HUDEP-2 (cell line): ENCODE data around the gene CYP24A1.
A peak's percentile ranks its signal among the peaks of the same experiment; 100 is the strongest.

Source experiments
- DNase-seq, 76 experiments: peaks; one replicate each; lab custom pipeline; 2025; ENCODE audit not compliant: unreplicated experiment in 76 of 76; lab: John Stamatoyannopoulos, UW

Gene CYP24A1

DNA sequence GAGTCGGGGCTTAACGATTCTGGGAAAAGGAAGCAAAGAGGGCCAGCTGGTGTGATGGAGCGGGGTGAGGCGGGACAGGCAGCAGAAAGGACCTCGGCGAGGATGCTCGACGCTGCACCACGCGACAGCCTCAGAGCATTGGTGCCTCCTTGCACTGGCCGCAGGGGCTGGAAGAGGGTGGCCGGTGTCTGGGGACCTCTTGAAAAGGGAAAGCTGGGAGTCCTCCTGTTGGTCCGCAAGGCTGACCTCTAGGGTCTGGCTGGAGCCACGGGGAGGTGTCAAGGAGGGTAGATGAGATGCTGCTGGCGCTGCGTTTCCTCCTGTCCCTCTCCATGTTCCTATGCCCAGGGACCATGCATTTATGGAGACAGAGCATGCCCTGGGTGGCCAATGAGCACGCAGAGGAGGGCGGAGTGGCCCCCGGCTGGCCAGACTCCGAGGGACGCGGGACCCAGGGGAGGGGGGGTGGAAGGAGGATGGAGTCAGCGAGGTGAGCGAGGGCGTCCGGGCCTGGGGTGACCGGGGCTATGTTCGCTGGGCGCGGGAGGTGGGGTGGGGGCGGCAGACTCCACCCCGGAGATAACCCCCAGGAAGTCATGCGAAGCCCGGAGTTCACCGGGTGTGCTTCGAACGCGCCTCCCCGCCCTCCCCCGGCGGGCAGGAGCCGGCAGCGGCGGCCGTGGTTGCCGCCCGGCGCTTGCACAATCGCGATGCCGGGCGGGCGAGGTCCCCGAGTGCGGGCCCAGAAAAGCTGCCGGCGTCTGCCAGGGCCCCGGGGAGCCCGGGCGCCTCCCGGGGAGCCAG lies at the start of gene CYP24A1:
TSS of gene CYP24A1 (minus strand) at position 334 of the 804 bp plus-strand sequence. CDS start 407 bp downstream, outside the sequence.
- peak in 2 of 76 experiments; percentile 5 to 7 for DNase-seq

DNA sequence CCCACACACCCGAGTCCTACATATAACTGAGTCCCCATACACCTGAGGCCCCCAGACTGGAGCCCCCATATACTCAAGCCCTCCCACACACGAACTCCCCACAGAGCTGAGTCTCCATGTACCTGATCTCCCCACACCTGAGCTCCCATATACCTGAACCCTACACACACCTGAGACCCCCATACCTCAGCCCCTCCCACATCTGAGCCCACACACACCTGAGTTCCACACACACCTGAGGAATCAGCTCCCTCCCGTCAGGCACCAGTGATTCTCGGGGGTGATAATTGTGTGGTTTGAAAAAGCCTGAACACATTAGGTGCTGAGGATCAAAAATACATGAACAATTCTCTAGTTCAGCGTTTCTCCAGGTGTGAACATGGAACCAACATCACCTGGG lies 49.5 kb upstream of the CYP24A1 start:
- DNase-seq = no peak

DNA sequence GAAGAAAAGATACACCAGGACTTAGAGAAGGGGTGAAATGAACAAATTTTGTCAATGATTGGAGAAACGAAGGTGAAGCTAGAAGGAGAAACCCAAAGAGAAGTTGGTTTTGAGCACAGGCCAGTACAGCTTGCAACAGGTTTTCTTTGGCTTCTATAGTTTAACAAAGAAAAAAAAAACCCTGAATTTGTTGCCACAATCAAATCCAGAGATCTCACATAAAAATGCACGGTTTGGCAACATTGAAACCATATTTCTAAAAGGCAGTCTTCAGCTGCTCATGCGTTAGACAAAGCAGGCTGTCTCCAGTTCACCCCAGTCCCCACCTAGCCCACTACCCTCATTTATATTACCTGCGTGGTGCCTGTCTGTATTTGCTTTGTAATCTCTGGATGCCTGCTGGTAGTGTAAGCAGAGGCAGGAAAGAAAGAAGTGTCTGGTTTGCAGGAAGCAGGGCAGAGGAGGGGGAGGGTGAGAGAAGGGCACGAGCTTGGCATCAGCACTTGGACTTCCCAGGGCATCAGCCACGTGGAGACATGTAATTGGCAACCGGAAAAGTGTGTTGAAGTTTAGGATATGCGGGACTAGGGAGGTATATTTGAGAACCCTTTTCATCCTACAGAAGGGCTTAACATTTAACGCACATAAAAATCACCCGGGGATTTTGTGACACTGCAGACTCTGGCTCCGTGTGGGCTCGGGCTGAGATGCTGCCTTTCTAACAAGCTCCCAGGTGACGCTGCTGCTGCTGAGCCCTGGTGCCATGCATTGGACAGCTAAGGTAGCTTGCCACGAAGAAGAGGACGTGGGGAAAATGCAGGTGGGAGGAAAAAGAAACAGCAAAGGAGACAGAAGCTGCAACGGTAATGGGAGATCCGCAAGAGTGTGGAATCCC lies 48.5 kb upstream of the CYP24A1 start:
- no peak for DNase-seq

DNA sequence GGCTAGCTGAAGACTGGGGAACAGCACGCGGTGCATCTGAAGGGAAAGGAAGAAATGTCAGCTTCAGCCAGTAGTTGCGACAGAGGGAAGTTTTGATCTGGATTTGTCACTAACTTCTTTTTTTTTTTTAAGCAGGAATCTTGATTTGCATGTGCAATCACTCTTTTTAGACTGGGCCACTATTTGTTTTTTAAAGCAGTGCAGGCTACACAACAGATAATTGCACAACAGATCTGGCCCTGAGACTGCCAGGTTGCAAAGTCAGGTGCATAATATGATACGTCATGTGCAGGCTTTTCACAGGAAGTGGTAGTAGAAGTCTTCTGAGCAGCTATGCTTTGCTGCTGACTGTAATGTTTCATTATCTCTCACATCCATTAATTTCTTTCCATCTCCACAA lies 47.6 kb upstream of the CYP24A1 start:
- DNase-seq = no peak

- no peak for DNase-seq
These were observed 46.9 kb upstream of the CYP24A1 start for GRCh38 chr20:54220722-54221121.

GRCh38 chr20:54219751-54220426 lies 46.1 kb upstream of the CYP24A1 start:
- DNase-seq = peak in 3 of 76 experiments; percentile 5 to 8 (median 6)

DNA sequence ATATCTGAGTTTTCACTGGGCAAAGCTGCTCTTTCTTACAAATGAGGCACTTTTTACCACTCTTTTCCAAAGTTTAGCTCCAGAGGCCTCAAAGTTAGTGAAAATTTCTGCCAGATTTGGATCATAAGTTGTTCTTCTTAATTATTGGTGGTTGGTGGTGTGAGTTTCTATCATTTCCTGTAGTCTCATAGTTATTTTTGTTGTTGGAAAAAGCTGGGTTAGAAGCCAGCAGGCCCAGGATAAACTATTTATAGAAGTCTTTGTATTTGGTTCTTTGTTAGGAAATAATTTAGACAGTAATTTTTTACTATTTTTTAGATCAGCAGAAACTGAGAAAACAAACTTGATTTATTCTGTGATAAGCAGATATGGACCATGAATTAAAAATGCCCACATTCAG lies 44.7 kb upstream of the CYP24A1 start:
- no peak for DNase-seq

DNA sequence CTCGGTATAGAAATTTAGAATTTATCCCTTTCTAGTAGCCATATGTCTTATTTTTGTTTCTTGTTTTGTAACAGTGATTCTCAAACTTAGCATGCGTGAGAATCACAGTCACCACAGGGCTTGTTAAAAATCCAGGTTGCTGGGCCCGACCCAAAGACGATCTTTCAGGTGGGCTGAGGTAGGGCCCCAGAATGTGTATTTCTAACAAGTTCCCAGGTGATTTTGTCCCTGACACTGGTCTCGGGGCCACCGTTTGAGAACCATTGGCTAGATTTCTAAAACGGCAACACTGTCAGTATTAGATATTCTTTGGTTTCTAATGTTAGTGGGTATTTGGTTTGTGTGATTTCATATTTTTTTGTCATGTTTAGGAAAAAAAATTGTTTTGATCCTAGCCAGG lies 44.0 kb upstream of the CYP24A1 start:
- DNase-seq = no peak

DNA sequence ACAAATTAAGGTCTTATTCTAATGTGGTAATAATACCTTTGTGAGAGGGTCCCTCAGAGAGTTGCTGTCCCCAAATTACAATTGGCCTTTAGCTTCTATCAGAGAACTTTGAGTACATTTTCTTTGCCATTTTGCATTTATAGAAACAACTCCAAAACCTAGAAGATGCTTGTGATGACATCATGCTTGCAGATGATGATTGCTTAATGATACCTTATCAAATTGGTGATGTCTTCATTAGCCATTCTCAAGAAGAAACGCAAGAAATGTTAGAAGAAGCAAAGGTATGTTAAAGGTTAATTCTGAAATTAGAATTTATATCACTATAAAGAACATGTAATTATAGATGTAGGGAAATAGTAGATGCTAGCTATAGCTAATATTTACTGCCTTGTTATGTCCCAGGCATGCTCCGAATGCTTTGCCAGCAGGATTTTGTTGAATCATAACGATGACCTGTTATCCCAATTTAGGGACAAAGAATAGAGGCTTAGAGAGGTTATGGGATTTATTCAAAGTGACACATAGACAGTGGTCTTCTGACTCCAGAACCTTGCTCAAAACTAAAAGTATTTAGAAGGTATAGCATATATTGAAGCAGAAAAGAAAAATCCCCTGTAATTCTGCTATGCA lies 41.5 kb upstream of the CYP24A1 start:
- DNase-seq = no peak

GRCh38 chr20:54214566-54214965 lies 40.8 kb upstream of the CYP24A1 start:
- DNase-seq = no peak

DNA sequence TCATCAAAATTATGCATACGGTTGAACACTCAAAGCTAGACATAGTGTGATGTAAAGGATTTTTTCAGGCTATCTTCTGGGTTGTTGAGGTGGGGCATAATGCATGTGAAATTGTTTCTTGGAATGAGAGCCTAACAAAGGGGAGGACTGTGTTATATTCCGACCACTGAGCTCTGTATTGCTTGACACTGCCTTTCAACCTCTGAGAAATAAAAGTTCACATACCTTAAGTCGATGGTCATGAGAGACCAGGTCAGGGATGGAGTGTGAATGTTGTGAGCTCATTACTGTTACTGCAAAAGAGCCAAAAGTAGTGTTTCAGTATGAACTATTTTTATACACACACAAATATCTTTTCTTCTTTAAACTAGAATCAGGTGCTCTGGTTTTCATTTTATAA lies 39.1 kb upstream of the CYP24A1 start:
- no peak for DNase-seq

DNA sequence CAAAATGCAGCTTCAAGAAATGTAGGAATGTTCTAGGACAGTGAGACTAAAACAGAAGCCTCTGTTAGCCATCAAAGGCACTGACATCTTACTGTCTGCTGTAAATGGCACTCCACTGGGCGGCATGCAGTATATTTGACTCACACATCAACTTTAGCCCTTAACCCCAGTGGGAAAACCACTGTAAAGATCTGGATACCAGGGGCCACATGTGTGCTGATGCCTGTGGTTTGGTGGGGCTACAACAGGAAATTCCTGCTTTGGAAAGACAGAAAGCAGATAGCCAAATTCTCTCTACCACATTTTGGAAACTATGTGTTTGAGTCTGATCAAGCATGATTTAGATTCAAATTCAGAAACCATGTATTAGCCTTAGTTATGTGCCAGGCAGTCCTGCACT lies 38.4 kb upstream of the CYP24A1 start:
- no peak for DNase-seq

- DNase-seq = no peak
These were observed 35.5 kb upstream of the CYP24A1 start for GRCh38 chr20:54209216-54209813.

- DNase-seq = peak in 17 of 76 experiments; percentile 2 to 51 (median 22)
These were observed 34.9 kb upstream of the CYP24A1 start for GRCh38 chr20:54208548-54209176.

DNA sequence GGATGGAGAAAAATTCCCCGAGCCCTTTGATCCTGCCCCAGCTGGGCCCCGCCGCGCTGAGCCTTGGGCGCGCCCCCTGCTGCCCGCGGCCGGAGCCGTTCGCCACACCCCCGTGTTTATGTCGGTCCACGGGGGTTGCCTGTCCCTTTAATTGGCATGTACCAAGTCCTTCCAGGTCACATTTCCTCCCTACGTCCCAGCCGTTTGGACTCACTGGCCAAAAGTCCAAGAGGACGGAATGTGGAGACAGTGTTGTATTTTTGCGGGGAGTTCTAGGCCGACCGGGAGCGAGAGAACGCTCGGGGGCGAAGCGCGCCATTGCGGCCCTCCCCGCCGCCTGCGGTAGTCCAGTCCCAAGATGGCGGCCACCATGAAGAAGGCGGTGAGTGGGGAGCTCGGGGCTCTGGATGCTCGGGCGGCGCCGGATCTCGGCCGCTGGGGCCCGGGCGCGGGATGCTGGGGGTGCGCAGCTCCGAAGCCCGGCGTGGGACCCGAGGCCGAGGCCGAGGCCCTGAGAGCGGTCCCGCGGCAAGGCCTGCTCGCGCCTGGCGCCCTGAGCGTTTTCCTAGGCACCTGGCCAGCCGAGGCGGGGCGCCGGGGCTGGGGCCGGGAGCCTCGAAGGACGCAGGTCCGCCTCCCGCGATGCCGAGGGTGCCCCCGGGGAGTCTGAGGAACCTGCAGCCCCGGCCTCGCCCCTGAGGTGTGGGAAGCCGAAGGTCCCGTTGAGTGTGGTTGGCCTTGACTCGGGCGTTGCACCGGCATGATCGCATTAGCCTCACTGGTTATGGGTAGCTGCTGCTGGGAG lies 34.2 kb upstream of the CYP24A1 start, which contains the start of gene PFDN4:
TSS of gene PFDN4 (plus strand) at position 345 of the 805 bp plus-strand sequence. CDS start at position 359, 14 bp downstream.
- peak in 74 of 76 experiments; percentile 9 to 94 (median 70) for DNase-seq

- DNase-seq = no peak
These were observed 33.4 kb upstream of the CYP24A1 start for GRCh38 chr20:54207053-54207742.

- DNase-seq = no peak
These were observed 31.7 kb upstream of the CYP24A1 start for GRCh38 chr20:54205450-54205849.

- DNase-seq = no peak
These were observed 30.7 kb upstream of the CYP24A1 start for GRCh38 chr20:54204481-54204880.
